ENCODE results near the gene SLC6A17.

DNA sequence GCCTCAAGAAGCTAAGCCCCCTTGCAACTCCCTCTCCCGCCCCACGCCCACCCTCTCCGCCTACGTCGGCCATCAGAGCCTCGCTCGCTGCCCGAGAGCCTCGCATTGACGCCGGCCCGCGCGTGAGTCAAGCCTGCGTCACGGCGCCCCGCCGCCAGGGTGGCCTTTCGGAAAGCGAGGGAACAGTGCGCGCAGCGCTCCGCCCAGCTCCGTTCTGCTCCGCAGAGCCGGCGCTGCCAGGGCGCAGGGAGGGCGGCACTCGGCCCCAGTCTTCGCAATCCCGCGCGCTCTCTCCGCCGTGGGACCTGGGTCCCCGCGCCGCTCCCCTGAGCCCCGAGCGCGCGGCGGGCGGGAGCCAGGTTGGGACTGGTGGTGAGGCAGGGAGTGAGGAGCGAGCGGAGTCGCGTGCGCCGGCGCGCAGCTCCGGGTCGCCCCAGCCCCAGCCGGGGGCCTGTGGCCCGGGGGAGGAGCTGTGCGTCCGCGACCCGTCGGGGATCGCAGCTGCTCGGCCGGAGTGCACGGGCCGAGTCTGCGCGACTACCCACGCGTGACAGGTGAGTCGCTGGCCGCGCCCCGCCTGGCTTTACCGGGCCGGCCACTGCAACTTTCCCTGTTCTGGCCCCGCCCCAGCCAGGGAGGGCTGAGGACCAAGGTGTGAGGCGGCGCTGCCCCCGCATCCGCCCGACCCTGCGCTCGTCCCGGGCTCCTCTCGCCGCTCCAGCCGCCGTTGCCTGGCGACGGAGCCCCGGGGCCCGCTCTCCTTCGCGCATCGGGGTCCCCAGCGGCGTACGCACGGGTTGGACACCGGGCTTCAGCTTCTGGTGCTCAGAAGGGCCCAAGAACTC, at the start of gene SLC6A17:
- TF ChIP-seq POLR2AphosphoS5 (IDR thresholded peaks at IDR 0.05) (no peak), CTCF (IDR thresholded peaks at IDR 0.05) (peak in 1 of 4 experiments; percentile 22)

Measured in gastroesophageal sphincter (tissue), 3 donors.